Measurements from ENCODE around the gene ASAP2. TPM values are rescaled to one million over a fixed set of nuclear protein-coding genes. Genes with fewer than 3 reads are reported as not detected.

Gene ASAP2
- total RNA-seq, 1 experiment from 2014 or later = 60.3 TPM

DNA sequence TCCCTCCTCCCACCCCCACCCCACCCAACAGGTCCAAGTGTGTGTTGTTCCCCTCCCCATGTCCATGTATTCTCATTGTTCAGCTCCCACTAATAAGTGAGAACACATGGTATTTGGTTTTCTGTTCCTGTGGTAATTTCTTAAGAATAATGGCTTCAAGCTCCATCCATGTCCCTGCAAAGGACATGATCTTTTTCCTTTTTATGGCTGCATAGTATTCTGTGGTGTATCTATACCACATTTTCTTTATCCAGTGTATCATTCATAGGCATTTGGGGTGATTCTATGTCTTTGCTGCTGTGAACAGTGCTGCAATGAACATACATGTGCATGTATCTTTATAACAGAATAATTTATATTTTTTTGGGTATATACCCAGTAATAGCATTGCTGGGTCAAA is 12.3 kb upstream of the ASAP2 start:
- Histone ChIP-seq H3K4me2 (no peak overlapping the region), H3K27me3 (ENCODE audit: insufficient read depth, low read depth) (no peaks in the 10 kb centered on the region), H3K27ac (no peak overlapping the region), H3K4me3 (no peak overlapping the region), H3K9me3 (ENCODE audit: insufficient read depth, low read depth) (peaks cover 5% of the 10 kb centered on the region; the same call in 1 of the 2 replicates), H3K9me2 (ENCODE audit: insufficient read depth) (no peaks in the 10 kb centered on the region), H3K36me3 (ENCODE audit: low read depth) (no peaks in the 10 kb centered on the region), H3F3A (ENCODE audit: insufficient read depth, low read depth) (no peaks in the 10 kb centered on the region), H2AFZ (no peak overlapping the region), H3K79me2 (ENCODE audit: low read depth) (no peaks in the 10 kb centered on the region), H3K4me1 (replicated peaks; ENCODE audit: insufficient read depth) (no peaks in the 10 kb centered on the region), H4K20me1 (ENCODE audit: insufficient read depth) (no peaks in the 10 kb centered on the region)
- TF ChIP-seq CTCF (conservative IDR thresholded peaks at IDR 0.05) = no peak
- DNase-seq = no peak
- CTCF ChIA-PET = no interaction called here
- POLR2A ChIA-PET (ENCODE audit: unreplicated experiment) = no interaction called here
- BruUV-seq (replicated peaks) = no TSS peak
- intact Hi-C loops (cut with micrococcal nuclease; ENCODE audit: unreplicated experiment) = no loop called here

- no peak for DNase-seq
- Histone ChIP-seq H3K36me3 (ENCODE audit: low read depth) (no peaks in the 10 kb centered on the region), H3F3A (ENCODE audit: insufficient read depth, low read depth) (no peaks in the 10 kb centered on the region), H4K20me1 (ENCODE audit: insufficient read depth) (no peaks in the 10 kb centered on the region), H3K4me1 (replicated peaks; ENCODE audit: insufficient read depth) (0 out of 2 replicates have a peak, but pooled peaks cover 4% of the 10 kb centered on the region), H3K27me3 (ENCODE audit: insufficient read depth, low read depth) (no peaks in the 10 kb centered on the region), H3K4me2 (no peak overlapping the region), H3K79me2 (ENCODE audit: low read depth) (no peaks in the 10 kb centered on the region), H3K27ac (no peak overlapping the region), H3K9me2 (ENCODE audit: insufficient read depth) (no peaks in the 10 kb centered on the region), H3K9me3 (ENCODE audit: insufficient read depth, low read depth) (peaks cover 5% of the 10 kb centered on the region; the same call in 1 of the 2 replicates), H3K4me3 (no peak overlapping the region), H2AFZ (no peak overlapping the region)
- POLR2A ChIA-PET (ENCODE audit: unreplicated experiment) = no interaction called here
- CTCF ChIA-PET = no interaction called here
- BruUV-seq (replicated peaks) = no TSS peak
- intact Hi-C loops (cut with micrococcal nuclease; ENCODE audit: unreplicated experiment) = no loop called here
- no peak for TF ChIP-seq CTCF (conservative IDR thresholded peaks at IDR 0.05)
- no peak for TF ChIP-seq EZH2 (IDR thresholded peaks at IDR 0.05; ENCODE audit: low read depth)
Observed at GRCh38 chr2:9196637-9197036, 10.0 kb upstream of the ASAP2 start.

DNA sequence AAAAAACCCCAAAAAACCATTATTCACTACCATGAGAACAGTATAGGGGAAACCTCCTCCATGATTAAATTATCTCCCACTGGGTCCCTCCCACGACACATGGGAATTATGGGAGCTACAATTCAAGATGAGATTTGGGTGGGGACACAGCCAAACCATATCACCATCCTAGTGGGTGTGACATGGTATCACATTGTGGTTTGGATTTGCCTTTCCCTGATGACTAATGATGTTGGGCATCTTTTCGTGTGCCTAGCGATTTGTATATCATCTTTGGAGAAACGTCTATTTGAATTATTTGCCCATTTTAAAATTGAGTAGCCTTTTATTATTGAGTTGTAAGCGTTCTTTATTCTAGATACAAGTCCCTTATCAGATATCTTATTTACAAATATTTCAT is 8.7 kb upstream of the ASAP2 start:
- no peak for DNase-seq
- Histone ChIP-seq H2AFZ (no peak overlapping the region), H3K4me3 (no peak overlapping the region), H3K79me2 (ENCODE audit: low read depth) (no peaks in the 10 kb centered on the region), H4K20me1 (ENCODE audit: insufficient read depth) (no peaks in the 10 kb centered on the region), H3K9me3 (ENCODE audit: insufficient read depth, low read depth) (peaks cover 5% of the 10 kb centered on the region; the same call in 1 of the 2 replicates), H3K4me2 (no peak overlapping the region), H3K27ac (no peak overlapping the region), H3K27me3 (ENCODE audit: insufficient read depth, low read depth) (no peaks in the 10 kb centered on the region), H3K9me2 (ENCODE audit: insufficient read depth) (no peaks in the 10 kb centered on the region), H3F3A (ENCODE audit: insufficient read depth, low read depth) (no peaks in the 10 kb centered on the region), H3K36me3 (ENCODE audit: low read depth) (no peaks in the 10 kb centered on the region), H3K4me1 (replicated peaks; ENCODE audit: insufficient read depth) (0 out of 2 replicates have a peak, but pooled peaks cover 7% of the 10 kb centered on the region)
- intact Hi-C loops (cut with micrococcal nuclease; ENCODE audit: unreplicated experiment) = no loop called here
- POLR2A ChIA-PET (ENCODE audit: unreplicated experiment) = no interaction called here
- TF ChIP-seq EZH2 (IDR thresholded peaks at IDR 0.05; ENCODE audit: low read depth) (no peak), CTCF (conservative IDR thresholded peaks at IDR 0.05) (no peak)
- no TSS peak for BruUV-seq (replicated peaks)
- CTCF ChIA-PET = no interaction called here

Measured in PC-9 (cell line).